ENCODE measurements around the gene CEBPA.

DNA sequence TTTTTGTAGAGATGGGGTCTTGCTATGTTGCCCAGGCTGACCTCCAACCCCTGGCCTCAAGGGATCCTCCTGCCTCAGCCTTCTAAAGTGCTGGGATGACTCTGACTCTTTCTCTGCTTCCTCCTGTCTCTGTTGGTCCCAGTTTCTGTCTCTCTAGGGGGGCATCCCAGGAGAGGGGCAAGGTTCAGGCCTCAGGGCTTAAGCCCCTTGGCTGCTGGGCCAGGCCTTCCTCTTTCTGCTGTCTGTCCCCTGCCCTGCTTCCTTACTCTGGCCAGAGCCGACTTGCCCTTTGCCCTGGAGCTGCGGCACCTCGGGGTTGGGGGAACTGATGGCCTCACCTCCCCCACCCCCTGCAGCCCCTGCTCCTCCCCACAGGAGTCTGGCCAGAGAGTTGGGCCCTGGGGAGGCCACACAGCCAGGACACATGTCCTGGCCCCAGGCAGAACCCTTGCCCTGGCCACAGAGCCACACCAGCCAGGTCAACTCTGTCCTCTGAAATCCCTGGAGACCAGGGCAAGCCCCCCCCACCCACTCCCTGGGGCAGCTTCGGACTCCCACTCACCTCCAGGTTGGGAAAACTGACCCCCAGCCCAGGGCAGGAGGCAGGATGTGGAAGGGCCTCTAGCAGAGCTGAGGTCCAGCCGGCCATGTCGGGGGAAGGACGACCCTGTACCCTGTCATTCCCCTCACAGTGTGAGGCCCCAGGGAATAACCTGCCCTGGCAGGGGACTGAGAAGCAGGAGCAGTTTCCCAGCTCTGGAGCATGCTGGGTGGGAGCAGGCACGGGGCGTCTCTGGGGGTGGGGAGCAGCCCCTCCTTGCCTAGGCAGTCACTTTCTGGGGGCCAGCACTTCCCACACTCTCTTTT is 23.7 kb downstream of the CEBPA start:
- no peak for TF ChIP-seq POLR2AphosphoS5 (IDR thresholded peaks at IDR 0.05; ENCODE audit: borderline replicate concordance, low read depth, low read length)
- no peak for TF ChIP-seq EZH2 (IDR thresholded peaks at IDR 0.05)

Measured in SK-N-MC (cell line).